GM18526 (cell line): ENCODE results near the gene ANKRD10.

Experiments
- POLR2A ChIP-seq: IDR thresholded peaks from 3 replicates; pipeline ENCODE4 v1.6.1; 2011; ENCODE audit not compliant: insufficient read length; ENCODE audit errors: extremely low read depth

The ANKRD10 gene

GRCh38 chr13:110880627-110881026 lies 34.2 kb downstream of the ANKRD10 start:
- TF ChIP-seq POLR2A, result no peak

- TF ChIP-seq POLR2A, result no peak
Observed at GRCh38 chr13:110879482-110879881, 35.4 kb downstream of the ANKRD10 start.

- no peak for TF ChIP-seq POLR2A
Observed at GRCh38 chr13:110877737-110878258, 37.1 kb downstream of the ANKRD10 start.

DNA sequence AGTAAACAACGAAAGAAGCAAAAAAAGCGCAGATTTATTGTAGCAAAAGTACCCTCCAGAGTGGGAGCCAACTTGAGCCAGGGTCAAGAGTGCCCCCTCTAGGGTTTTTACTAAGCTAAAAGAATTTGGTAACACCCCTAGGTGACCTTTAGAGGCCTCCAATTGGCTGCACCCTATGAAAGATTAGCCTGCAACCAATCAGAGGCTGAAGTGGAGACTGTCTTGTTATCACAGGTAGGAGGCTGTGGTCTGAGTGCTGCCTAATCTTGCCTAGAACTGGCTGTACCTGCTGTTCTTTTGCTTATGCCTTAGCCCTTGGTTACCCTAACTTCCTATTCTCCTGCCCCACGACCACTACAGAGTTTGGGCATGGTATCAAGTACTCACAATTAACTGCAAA lies 38.3 kb downstream of the ANKRD10 start:
- TF ChIP-seq POLR2A, result no peak

DNA sequence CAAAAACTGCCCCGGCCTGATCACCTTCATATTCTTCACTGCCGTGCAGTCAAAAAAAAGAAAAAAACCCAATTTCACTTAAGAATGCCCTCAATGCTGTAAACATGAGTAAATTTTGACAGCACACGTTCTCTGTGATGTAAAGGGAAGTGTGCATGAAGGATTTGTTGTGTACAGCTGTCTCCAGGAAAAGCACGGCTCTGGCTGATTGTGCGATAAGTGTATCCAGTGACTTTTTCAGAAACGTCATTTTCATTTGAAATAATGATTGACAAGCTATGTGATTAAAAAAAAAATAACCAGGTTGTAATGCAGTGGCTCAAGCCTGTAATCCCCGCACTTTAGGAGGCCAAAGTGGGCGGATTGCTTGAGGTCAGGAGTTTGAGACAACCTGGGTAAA lies 39.6 kb downstream of the ANKRD10 start:
- no peak for TF ChIP-seq POLR2A

DNA sequence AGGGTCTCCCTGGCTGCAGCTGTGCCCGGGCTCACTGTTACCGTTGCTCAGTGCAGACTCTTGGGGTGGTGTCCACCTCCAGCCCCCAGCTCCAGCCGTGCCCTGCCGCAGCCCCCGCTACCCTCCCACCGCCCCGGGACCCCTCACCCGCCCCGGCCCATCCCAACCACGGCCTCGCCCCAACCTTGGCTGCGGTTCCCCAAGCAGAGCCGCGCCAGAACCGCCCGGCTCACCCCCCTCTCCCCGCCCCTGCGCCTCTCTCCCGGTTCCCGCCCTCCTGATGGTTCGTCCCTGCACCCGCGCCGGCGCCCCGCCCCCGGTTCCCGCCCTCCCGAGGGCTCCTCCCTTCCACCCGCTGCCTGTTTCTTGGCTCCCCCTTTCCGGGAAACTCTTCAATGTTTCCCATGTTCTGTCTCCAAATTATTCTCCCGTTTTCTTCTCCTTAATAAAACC lies 40.3 kb downstream of the ANKRD10 start:
- TF ChIP-seq POLR2A, result no peak

DNA sequence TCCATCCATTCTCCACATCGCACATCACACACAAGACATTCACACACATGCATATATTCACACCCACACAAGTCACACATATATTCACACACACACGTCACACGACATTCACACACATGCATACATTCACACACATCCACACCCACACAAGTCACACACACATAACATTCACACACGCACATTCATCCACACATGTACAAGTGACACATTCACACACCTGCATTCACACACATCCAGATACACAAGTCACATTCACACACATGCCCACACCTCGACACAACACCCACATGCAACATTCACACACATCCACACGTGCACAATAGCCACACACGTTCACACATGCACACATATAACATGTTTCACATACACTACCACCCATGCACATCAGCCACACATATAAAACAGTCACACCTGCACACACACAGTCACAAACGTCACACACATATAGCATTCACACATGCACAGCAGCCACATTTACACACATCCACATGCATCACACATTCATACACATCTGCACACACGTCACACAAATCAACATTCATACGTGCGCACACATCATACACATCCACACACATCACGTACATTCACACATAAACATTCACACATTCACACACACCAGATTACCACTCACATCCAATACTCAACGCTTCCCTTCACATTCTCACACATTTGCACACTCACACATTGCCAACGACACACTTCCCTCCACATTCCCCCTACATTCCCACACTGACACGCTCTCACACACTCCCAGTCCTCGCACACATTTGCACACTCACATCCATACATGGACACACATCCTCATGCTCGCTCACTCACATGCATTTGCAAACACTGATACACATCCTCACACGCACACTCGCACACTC lies 41.0 kb downstream of the ANKRD10 start:
- no peak for TF ChIP-seq POLR2A

GRCh38 chr13:110872768-110873638 lies 41.9 kb downstream of the ANKRD10 start:
- no peak for TF ChIP-seq POLR2A

DNA sequence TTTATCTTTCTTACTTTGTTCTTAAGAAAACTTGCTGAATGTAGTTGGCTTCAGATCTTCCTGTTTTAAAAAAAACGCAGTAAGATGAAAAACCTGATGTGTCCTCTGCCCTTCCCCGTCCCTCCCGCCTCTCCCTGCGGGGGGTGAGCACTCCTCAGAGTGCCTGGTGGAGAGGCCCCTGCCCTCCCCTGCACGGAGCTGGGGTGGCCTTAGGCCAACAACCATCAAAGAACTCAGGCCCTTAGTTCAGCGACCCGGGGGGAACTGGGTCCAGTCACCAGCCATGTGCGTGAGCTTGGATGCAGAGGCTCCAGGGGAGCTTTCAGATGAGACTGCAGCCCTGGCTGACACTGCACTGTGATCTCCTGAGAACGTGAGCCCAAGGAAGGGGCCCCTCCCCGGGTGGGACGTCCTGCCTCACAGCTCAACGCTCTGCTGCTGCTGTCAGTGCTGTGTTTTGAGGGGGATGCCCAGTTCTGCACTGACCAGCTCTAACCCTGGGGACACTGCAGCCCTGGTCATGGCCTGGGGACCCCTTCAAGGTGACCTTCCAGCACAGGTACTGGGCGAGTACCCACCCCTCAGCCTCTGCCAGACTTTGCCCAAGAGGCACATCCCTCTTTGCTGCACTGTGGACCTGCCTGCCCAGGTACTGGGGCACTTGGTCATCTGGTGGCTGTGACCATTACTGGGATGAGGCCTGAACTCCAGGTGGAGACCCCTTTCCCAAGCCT lies 42.7 kb downstream of the ANKRD10 start:
- no peak for TF ChIP-seq POLR2A

DNA sequence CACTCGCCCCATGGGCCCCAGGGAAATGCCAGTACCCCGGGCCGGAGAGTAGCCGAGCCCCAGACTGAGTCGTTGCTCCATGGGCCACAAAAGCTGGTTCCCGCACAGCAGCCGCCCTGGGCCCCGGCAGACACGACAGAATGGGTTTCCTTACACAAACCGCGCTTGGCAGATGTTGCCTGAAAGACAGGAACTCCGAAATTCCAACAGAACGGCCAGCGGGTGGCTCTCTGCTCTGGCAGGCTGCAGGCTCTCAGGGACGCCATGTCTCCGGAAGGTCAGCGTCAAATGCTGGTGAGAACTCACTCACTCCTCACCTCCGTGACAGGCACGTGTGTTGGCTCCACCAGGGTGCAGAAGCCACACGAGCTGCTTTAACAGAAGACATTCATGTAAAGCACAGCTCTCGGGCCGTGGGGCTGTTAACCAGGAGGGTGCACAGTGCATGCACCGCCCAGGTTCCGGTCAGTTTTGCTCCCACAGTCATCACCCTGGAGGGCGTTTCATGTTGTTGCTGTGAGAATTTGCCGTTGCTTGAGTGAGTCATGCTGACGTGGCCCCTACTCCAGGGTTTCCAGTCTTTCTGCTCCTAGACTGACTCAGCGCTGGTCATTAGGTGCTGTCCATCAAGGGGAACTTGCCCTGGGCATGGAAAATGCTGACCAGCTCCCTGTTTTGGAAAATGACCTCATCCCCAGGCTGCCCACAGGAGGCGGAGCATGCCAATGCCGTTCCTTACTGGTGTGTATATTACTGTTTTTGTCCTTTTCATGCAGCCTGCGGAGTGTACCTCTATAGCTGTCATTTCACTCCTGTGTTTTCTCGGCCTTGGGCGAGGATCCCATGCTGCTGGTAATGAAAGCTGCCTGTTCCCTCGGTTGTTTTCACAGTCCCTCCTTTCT lies 44.8 kb downstream of the ANKRD10 start:
- no peak for TF ChIP-seq POLR2A

DNA sequence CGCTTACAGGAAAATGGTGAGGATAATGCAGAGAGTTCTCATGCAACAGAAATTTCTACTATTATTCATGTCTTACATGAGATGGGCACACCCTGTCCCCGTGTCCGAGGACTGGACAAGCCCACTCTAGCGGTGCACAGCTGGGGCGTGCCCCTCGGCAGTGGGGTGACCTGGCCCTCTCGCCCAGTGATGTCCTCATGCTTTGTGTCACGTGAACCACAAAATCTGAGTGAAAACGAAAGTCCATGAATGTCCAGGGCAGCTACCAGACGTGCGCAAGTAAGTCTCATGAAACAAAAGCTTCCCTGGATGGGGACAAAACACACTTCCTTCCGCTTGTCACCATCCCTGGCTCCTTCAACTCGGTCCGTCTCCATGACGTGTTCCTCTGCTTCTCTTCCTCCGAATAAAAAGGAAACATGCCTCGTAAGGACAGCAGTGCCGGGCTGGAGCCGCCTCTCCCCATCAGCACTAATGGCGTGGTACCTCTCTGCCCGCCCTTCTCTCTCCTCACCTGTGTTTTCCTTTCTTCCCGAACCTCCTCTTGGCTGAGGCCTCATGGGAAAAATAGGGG lies 45.6 kb downstream of the ANKRD10 start:
- no peak for TF ChIP-seq POLR2A

DNA sequence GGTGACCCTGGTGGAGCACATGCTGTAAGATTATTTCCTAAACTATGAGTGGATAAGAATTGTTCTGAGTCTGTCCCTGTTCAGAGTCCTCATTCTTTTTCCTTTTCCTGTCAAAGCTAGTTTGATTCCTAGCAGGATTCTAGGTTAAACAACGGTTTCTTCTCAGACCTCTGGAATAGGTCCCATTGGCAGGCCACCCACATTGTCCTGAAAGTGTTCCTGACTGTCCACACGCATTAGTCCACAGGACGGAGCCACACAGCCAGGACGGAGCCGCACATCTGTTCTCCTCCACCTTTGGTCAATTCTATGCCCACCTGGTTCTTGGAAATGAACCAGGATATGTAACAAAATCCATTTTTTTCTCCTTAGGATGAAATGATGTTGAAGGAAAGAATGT lies 46.1 kb downstream of the ANKRD10 start:
- no peak for TF ChIP-seq POLR2A

- no peak for TF ChIP-seq POLR2A
Observed at GRCh38 chr13:110867380-110867779, 47.5 kb downstream of the ANKRD10 start.

GRCh38 chr13:110866491-110867170 lies 48.2 kb downstream of the ANKRD10 start:
- no peak for TF ChIP-seq POLR2A

DNA sequence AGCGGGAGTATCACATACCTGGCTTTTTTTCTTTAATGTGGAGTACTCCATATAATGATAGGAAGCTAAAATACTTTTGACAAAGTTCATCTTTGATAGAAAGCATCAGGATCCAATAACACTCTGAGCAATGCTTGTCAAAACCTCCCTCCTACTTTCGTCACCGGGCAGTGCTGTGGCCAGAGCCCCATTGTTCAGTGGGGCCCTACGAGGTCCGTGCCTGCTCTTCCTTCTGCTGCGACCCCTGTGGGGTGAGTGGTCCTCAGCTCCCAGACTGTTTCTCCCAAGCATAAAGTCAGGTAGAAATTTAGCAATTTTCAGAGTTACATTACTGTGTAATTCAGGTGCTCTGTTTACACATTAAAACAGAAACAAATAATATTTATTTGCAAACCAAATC lies 51.2 kb downstream of the ANKRD10 start:
- no peak for TF ChIP-seq POLR2A
